ENCODE measurements around the gene FBN1.

Gene FBN1

DNA sequence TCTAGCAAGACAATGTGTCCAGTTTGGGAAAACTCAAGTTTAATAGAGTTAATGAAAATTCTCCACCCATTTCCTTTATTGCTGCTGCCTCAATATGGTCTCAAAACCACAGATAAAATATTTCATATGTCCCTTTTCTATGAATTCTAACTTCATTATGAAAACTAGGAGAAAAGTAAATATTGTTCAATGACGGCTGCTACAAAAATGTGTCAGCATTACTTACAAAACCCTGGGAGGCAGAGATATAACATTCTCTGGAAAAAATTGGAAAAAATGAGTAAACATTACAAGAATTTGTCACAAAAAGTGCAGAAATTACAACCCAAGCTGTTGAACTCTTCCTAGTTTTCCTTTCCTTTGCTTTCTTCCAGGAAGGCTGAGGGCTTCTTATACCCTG lies 22.2 kb upstream of the FBN1 start:
- TF ChIP-seq ZFX (IDR thresholded peaks at IDR 0.05): no peak
- TF ChIP-seq, protein P1, sequence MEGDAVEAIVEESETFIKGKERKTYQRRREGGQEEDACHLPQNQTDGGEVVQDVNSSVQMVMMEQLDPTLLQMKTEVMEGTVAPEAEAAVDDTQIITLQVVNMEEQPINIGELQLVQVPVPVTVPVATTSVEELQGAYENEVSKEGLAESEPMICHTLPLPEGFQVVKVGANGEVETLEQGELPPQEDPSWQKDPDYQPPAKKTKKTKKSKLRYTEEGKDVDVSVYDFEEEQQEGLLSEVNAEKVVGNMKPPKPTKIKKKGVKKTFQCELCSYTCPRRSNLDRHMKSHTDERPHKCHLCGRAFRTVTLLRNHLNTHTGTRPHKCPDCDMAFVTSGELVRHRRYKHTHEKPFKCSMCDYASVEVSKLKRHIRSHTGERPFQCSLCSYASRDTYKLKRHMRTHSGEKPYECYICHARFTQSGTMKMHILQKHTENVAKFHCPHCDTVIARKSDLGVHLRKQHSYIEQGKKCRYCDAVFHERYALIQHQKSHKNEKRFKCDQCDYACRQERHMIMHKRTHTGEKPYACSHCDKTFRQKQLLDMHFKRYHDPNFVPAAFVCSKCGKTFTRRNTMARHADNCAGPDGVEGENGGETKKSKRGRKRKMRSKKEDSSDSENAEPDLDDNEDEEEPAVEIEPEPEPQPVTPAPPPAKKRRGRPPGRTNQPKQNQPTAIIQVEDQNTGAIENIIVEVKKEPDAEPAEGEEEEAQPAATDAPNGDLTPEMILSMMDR (conservative IDR thresholded peaks at IDR 0.05): no peak

GRCh38 chr15:48664436-48664835 lies 18.9 kb upstream of the FBN1 start:
- H3K27ac ChIP-seq: no peak overlapping the region
- TF ChIP-seq, protein P1 (conservative IDR thresholded peaks at IDR 0.05): no peak
- no peak for TF ChIP-seq ZFX (IDR thresholded peaks at IDR 0.05)

More for the DNA sequence above, 22.2 kb upstream of the FBN1 start:
- H3K27ac ChIP-seq: no peak overlapping the region

- TF ChIP-seq, protein P1 (conservative IDR thresholded peaks at IDR 0.05): no peak
- no peak for TF ChIP-seq ZFX (IDR thresholded peaks at IDR 0.05)
Observed at GRCh38 chr15:48657950-48658591, 12.6 kb upstream of the FBN1 start.

DNA sequence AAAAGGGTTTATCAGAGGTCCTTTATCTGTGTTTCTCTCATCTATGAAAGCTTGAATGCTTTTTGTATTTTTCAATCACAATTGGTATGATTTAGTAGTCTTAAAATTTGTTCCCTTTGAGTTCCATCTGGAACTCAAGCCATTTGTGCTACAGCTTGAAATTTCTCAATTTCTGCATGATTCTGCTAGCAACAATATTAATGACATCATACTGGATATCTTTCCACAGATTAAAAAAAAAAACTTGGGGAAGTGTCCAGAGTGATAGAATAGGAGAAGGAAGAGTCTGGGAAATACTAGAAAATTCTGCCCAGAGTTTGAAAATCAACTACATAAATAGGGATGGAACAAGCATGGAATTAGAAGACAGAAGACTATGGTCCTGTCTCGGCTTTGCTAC lies 9.3 kb upstream of the FBN1 start:
- no peak overlapping the region for H3K27ac ChIP-seq
- no peak for TF ChIP-seq ZFX (IDR thresholded peaks at IDR 0.05)
- TF ChIP-seq, protein P1 (conservative IDR thresholded peaks at IDR 0.05): no peak

More at GRCh38 chr15:48657950-48658591, 12.6 kb upstream of the FBN1 start:
- no peak overlapping the region for H3K27ac ChIP-seq

- H3K27ac ChIP-seq: no peak overlapping the region
- TF ChIP-seq, protein P1 (conservative IDR thresholded peaks at IDR 0.05): no peak
- no peak for TF ChIP-seq ZFX (IDR thresholded peaks at IDR 0.05)
Observed at GRCh38 chr15:48653913-48654670, 8.6 kb upstream of the FBN1 start.

DNA sequence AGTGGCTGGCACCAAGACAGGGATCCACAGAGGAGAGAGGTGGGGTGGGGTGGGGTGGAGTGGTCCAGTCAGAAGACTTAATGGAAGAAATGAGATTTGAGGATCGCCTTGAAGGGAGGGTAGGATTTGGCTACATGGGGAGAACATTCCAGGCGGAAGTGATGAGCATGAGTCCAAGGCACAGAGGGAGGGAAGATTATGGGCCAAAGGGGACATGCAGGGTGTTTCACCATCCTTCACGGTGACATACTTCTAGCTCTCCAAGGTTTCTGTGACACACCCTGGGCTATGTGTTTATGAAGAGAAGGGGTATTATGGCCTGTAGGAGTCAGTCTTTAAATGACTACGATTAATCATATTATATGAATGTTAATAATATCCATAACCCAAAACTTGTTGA lies 7.7 kb upstream of the FBN1 start:
- no peak overlapping the region for H3K27ac ChIP-seq
- TF ChIP-seq ZFX (IDR thresholded peaks at IDR 0.05): no peak
- TF ChIP-seq, protein P1 (conservative IDR thresholded peaks at IDR 0.05): no peak

- no peak overlapping the region for H3K27ac ChIP-seq
- TF ChIP-seq, protein P1 (conservative IDR thresholded peaks at IDR 0.05): no peak
- TF ChIP-seq ZFX (IDR thresholded peaks at IDR 0.05): no peak
Observed at GRCh38 chr15:48652510-48653076, 7.1 kb upstream of the FBN1 start.

Data from C4-2B (cell line).